Dendritic cell treated with granulocyte-macrophage colony-stimulating factor and Interleukin-4, amounts not matched to agents 40 ng/mL and 50 ng/mL, for 4 days (primary cell): ENCODE results near the gene PRDM10.
A peak's percentile ranks its signal among the peaks of the same experiment; 100 is the strongest.
"Not testable (repeated sequence)": the region's sequence is repeated elsewhere in the genome, so short reads cannot be mapped to it uniquely, and the experiment has no call there.

Source experiments
- H3K27ac Mint-ChIP-seq: one replicate; pipeline ENCODE4 v1.8.0; 2022; ENCODE audit warnings: mild to moderate bottlenecking, mixed read lengths
- H3K27me3 Mint-ChIP-seq: one replicate; pipeline ENCODE4 v1.8.0; 2022; ENCODE audit warnings: mild to moderate bottlenecking, mixed read lengths
- H3K36me3 Mint-ChIP-seq: one replicate; pipeline ENCODE4 v1.8.0; 2022; ENCODE audit warnings: low read depth, mixed read lengths
- H3K4me1 Mint-ChIP-seq: one replicate; pipeline ENCODE4 v1.8.0; 2022; ENCODE audit warnings: low read depth, mixed read lengths
- H3K4me3 Mint-ChIP-seq: one replicate; pipeline ENCODE4 v1.8.0; 2022; ENCODE audit warnings: mild to moderate bottlenecking, moderate library complexity, mixed read lengths
- H3K9me3 Mint-ChIP-seq: one replicate; pipeline ENCODE4 v1.8.0; 2022; ENCODE audit warnings: mixed read lengths
- intact Hi-C: fragments of 100-400 bp; cut with micrococcal nuclease; formaldehyde crosslinking; loops from one replicate; pipeline ENCODE4 v1.15.0; 2022

Gene PRDM10

DNA sequence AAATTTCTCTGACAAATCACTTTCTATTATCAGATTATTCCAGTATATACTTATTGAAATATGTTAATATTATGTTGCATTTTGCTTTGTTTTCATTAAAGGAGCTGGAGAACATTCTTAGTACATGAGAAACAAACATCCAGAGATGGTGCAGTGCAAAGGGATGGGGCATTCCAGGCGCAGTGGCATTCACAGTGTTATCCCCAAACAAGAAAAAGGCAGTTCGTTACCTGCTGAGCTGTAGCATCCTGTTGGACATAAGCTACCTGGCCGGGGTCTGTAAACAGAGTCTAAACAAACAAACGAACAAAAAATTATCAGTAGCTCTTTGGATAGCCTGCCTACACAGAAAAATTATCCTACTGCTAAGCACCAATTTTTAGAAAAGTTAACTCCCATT lies 47.4 kb downstream of the PRDM10 start:
- H3K4me1 Mint-ChIP-seq, result peaks cover 17% of the 10 kb centered on the region
- H3K4me3 Mint-ChIP-seq, result no peak overlapping the region
- no peak overlapping the region for H3K27ac Mint-ChIP-seq
- no peaks in the 10 kb centered on the region for H3K27me3 Mint-ChIP-seq
- intact Hi-C loops, result no loop called here
- no peaks in the 10 kb centered on the region for H3K9me3 Mint-ChIP-seq
- peaks cover 22% of the 10 kb centered on the region for H3K36me3 Mint-ChIP-seq

DNA sequence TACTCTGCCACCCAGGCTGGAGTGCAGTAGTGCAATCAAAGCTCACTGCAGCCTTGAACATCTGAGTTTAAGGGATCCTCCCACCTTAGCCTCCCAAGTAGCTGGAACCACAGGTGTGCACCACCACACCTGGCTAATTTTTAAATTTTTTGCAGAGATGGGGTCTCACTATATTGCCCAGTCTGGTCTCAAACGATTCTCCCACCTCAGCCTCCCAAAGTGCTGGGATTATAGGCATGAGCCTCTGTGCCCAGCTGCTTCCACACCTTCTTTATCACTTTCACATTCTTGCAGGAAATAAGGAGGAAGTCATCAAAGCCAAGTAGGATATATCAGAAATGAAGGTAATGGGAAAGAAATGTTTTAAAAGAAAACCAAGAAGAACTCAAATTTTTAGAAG lies 47.9 kb downstream of the PRDM10 start:
- H3K27ac Mint-ChIP-seq, intact Hi-C loops, H3K27me3 Mint-ChIP-seq, H3K4me3 Mint-ChIP-seq, H3K9me3 Mint-ChIP-seq: not testable (repeated sequence)
- Mint-ChIP-seq H3K4me1 (peaks cover 21% of the 10 kb centered on the region), H3K36me3 (peaks cover 18% of the 10 kb centered on the region)

DNA sequence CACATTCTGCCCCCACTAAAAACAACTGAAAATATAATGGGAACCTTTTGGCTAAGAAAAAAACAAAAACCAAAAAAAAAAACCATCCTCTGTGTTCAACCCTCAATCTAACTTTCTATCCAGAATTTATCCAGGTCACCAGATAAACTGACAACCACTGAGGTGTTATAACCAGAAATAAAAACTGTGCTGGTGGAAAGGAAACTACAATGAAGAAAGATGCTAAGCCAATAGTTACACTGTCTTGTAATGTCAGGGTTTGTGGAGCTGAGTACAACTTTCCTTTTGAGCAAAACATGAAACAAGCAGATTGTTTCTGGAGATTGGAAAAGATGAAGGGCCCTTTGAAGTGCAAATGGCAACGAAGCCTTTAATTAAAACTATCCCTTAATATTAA lies 50.8 kb downstream of the PRDM10 start:
- intact Hi-C loops, result no loop called here
- Mint-ChIP-seq H3K27me3 (no peaks in the 10 kb centered on the region), H3K36me3 (peaks cover 23% of the 10 kb centered on the region), H3K4me3 (no peak overlapping the region), H3K4me1 (peaks cover 37% of the 10 kb centered on the region), H3K27ac (no peak overlapping the region), H3K9me3 (no peaks in the 10 kb centered on the region)

DNA sequence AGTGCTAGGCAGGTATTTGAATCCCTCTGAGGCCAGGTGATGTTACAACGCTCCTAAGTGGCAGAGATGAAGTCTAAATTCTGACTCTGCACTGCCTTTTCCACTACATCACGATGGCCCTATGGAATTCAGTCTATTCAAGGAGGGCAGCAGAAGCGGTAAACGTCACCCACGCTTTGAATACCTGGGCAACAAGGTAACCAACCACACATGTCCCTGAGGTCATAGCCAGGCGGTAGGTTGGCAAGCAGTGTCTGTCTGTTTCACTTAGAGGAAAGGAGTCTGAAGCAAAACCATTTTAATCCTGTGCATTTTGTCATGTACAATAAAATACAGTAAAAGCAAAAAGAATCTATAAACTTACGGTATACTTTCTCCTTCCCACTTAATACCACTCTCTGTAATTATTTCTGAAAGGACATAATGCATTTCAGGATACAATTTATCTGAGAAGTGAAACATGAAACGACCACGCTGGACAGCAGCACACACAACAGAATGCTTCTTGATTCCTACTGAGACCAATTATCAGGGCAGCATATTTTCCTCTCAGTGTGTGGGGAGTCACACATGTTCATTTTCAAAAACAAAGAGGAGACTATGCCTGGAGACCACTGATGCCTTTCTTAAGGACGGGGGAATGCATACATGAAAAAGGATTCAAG lies 51.3 kb downstream of the PRDM10 start:
- intact Hi-C loops, result no loop called here
- no peaks in the 10 kb centered on the region for H3K27me3 Mint-ChIP-seq
- H3K4me1 Mint-ChIP-seq, result peaks cover 40% of the 10 kb centered on the region

DNA sequence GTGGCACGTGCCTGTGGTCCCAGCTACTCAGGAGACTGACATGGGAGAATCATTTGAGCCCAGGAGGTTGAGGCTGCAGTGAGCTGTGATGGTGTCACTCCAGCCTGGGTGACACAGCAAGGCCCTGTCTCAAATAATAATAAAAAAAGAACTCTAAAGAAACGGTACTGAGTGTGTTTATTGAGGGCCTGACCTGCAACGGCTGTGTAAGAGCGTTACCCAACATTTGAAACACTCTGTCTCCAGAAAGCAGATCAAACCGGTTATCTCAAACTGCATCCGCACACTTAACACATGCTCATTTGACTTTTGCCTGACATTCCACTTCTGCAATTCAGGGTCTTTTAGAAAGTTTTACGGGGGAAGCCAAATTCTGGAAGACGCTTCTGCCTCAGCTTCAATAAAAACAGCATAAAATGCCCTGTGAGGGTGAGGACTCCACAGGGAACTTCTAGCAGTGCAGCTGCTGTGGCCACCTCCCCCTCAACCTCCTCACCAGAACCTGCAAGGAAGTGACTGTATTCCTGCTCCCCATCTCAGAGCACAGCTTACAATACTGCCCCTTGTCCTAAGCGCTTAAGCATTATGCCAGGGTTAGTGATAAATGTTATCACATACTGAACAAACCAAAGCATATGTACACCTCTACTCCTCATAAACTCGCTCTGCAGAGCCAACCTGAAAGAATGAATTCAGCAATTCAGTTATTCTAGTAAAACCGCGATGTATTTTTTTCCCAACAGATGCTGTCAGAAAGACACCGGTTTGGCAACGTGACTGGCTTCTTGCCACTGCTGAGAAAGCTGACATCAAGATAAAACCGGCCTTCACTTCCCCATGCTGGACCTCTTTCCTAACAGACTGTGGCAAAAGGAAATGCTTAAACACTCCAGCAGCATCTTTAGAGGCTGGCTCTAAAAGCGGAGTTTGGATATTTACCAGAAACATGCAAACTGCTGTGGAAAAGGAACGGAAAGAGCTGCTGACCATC lies 52.2 kb downstream of the PRDM10 start:
- peaks cover 45% of the 10 kb centered on the region for H3K4me1 Mint-ChIP-seq
- peak overlapping the region; percentile 14 for H3K4me3 Mint-ChIP-seq
- intact Hi-C loops, result no loop called here
- H3K27me3 Mint-ChIP-seq, result no peaks in the 10 kb centered on the region
- no peak overlapping the region for H3K27ac Mint-ChIP-seq
- H3K36me3 Mint-ChIP-seq, result peaks cover 29% of the 10 kb centered on the region
- no peaks in the 10 kb centered on the region for H3K9me3 Mint-ChIP-seq

More for the DNA sequence above, 51.3 kb downstream of the PRDM10 start:
- H3K36me3 Mint-ChIP-seq, result peaks cover 28% of the 10 kb centered on the region
- no peaks in the 10 kb centered on the region for H3K9me3 Mint-ChIP-seq
- no peak overlapping the region for H3K4me3 Mint-ChIP-seq
- H3K27ac Mint-ChIP-seq, result no peak overlapping the region

DNA sequence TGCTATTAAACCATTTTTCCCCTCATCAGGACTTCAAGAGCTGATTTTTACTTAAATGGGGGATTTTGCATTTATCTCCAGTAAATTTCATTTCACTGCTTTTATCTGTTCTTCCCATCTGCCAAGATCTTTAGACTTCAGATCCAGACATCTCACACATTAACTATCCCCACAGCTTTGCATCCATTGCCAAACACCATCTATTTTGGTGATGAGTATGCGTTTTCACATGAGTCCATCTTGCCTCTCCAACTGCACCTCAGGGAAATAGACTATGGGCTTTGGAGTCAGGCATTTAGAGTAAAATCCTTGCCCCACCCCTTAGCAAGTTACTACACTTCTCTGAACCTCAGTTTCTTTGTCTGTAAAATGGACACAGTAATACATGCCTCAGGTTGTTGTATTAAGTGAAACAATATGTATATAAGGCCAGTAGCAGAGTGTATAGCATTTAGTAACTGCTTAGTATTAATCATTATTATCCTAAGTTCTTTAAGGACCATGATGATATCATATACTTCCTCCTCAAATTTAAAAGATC lies 53.6 kb downstream of the PRDM10 start:
- Mint-ChIP-seq H3K27ac (no peak overlapping the region), H3K27me3 (no peaks in the 10 kb centered on the region), H3K4me1 (peaks cover 45% of the 10 kb centered on the region), H3K4me3 (no peak overlapping the region), H3K36me3 (peaks cover 43% of the 10 kb centered on the region), H3K9me3 (no peaks in the 10 kb centered on the region)
- intact Hi-C loops, result no loop called here

DNA sequence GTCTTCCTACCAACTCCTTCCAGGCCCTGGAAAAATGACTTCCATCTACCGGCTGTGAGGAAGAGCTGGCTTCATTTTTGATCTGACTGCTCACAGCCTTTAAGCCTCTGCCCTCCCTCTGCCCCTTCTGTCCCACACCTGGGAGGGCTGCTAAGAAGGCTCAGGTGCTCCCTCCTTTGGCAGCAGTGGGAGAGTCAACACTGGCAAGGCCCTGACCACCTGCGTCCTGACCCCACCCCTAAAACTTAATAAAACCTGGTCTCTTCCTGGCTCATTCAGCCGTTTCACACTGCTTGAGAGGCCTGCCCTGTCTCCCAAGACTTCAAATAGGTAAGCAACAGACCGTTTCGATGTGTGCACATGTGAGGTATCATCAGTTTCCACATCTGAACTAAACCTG lies 55.2 kb downstream of the PRDM10 start:
- no peaks in the 10 kb centered on the region for H3K9me3 Mint-ChIP-seq
- peaks cover 49% of the 10 kb centered on the region for H3K36me3 Mint-ChIP-seq
- no peak overlapping the region for H3K27ac Mint-ChIP-seq
- H3K4me1 Mint-ChIP-seq, result peaks cover 45% of the 10 kb centered on the region
- H3K27me3 Mint-ChIP-seq, result no peaks in the 10 kb centered on the region
- intact Hi-C loops, result no loop called here
- H3K4me3 Mint-ChIP-seq, result no peak overlapping the region

DNA sequence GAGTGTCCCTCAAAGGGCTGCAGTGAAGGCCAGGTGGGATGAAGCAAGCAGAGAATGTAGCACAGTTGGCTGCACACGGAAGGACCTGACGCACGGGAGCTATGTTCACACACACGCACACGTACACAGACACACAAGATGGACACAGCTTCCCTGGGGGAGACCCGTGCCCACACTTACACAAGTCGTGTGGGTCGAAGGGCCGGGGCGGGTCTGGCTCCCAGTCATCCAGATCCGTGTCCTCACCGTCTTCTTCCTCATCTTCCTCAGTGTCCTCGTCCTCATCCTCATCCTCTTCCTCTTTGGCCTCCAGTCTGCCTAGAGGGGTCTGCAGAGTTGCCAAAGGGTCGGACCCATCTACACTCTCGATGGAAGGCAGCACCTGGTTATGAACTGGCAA lies 55.7 kb downstream of the PRDM10 start:
- no peaks in the 10 kb centered on the region for H3K9me3 Mint-ChIP-seq
- peaks cover 45% of the 10 kb centered on the region for H3K4me1 Mint-ChIP-seq
- no peak overlapping the region for H3K4me3 Mint-ChIP-seq
- peaks cover 55% of the 10 kb centered on the region for H3K36me3 Mint-ChIP-seq
- intact Hi-C loops, result no loop called here
- no peak overlapping the region for H3K27ac Mint-ChIP-seq
- no peaks in the 10 kb centered on the region for H3K27me3 Mint-ChIP-seq

DNA sequence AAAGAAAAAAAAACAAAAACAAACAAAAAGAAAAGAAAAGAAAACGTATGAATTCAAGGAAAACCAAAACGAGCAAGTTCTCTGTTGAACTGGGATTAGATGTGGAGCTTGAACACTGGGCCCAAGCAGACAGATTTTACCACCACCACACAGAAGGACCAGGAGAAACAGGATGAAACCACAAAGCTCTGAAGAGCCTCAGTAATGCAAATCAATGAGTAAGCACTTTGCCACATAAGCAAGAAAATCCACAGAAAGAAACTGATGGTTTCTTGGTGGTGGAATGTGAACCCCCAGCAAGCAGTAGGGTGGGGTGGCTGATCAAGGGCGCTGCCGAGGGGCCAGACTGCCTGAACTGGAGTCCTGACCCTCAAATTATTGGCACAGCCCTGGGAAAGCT lies 56.4 kb downstream of the PRDM10 start:
- Mint-ChIP-seq H3K4me3 (no peak overlapping the region), H3K9me3 (no peaks in the 10 kb centered on the region), H3K27ac (no peak overlapping the region), H3K27me3 (no peaks in the 10 kb centered on the region), H3K4me1 (peaks cover 39% of the 10 kb centered on the region), H3K36me3 (peaks cover 62% of the 10 kb centered on the region)
- intact Hi-C loops, result no loop called here

DNA sequence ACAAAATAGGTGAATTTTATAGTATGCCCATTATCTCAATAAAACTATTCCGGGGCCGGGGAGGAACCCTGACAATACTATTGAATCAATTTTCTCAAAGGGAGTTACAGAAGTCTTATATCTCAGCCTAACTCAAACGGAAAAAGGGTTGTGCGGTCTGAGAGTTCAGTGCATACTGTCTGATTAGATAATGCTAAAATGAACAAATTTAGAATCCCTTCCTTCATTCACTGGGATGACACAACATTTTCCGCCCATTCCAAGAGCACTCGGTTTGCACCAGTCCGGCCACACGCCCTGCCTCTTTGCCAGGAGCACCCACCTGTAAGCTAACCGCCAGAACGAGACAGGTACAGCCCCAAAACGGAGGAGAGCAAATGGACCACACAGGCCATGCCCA lies 57.3 kb downstream of the PRDM10 start:
- Mint-ChIP-seq H3K27me3 (no peaks in the 10 kb centered on the region), H3K4me1 (peaks cover 30% of the 10 kb centered on the region), H3K4me3 (no peak overlapping the region), H3K36me3 (peaks cover 67% of the 10 kb centered on the region), H3K27ac (no peak overlapping the region), H3K9me3 (no peaks in the 10 kb centered on the region)
- intact Hi-C loops, result no loop called here

DNA sequence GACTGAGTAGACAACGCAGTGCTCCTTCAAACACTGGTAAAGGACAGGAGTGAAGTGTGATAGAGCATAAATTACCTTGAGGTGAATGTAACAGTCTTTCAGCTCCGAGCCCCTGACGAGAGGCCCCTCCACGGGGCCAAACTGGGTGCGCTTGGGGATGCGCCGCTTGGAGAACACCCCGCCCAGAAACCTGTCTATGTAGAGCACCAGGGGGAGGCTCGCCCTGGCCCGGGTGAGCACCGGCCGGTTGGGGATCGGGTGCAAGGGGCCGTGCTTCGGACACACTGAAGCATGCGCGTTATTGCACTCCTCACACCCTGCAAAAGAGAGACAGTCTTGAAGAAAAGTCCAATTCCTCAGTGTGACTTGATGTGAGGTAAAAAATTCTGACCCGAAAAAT lies 57.9 kb downstream of the PRDM10 start:
- H3K36me3 Mint-ChIP-seq, result peaks cover 68% of the 10 kb centered on the region

DNA sequence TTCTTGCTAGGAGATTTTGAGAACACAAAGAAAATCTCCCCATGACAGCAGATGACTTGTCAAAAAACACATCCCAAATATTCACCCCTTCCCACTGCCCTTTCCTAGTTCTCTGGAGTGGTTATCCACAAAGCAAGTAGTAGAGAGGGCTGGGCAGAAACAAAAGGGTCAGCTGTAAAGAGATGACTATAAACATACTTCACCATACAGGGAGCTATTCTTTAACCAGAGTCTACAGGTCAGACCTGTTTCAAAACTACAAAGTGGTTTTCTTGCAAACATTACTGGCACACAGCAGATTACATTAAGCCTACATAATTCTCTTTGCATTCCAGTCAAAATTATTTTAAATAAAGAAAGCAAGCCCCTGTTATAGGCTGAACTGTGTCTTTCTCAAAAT lies 59.6 kb downstream of the PRDM10 start:
- no peaks in the 10 kb centered on the region for H3K27me3 Mint-ChIP-seq
- H3K27ac Mint-ChIP-seq, result no peak overlapping the region
- H3K4me1 Mint-ChIP-seq, result peaks cover 9% of the 10 kb centered on the region
- H3K4me3 Mint-ChIP-seq, result no peak overlapping the region
- H3K36me3 Mint-ChIP-seq, result peaks cover 79% of the 10 kb centered on the region
- intact Hi-C loops, result no loop called here
- H3K9me3 Mint-ChIP-seq, result no peaks in the 10 kb centered on the region

More for the DNA sequence above, 57.9 kb downstream of the PRDM10 start:
- intact Hi-C loops, result no loop called here
- Mint-ChIP-seq H3K9me3 (no peaks in the 10 kb centered on the region), H3K4me3 (no peak overlapping the region), H3K27me3 (no peaks in the 10 kb centered on the region), H3K27ac (no peak overlapping the region), H3K4me1 (peaks cover 24% of the 10 kb centered on the region)

DNA sequence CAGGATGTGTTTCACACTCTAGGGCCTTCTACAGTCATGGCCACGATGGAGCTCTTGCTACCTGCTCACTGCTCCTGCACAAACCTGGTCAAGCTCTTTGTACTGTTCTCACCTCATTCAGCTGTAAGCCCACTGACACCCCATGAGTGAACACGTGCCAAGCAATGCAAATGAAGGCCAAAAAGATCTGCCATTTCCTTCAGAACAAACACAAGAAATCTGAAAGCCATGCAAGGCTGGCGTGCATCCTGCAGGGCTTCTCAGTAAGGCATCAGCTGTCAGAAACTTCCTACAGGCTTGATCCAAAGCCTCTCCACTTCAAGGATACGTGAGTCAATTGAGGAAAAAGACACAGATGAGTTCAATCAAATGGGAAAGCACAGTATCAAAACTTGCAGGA lies 63.1 kb downstream of the PRDM10 start:
- H3K9me3 Mint-ChIP-seq, result no peaks in the 10 kb centered on the region
- H3K27ac Mint-ChIP-seq, result no peak overlapping the region
- H3K4me1 Mint-ChIP-seq, result no peaks in the 10 kb centered on the region
- intact Hi-C loops, result loop anchor here (10.0 kb wide), 1 partner anchor 45 kb away; no protein-coding TSS in a partner anchor
- no peak overlapping the region for H3K4me3 Mint-ChIP-seq
- H3K27me3 Mint-ChIP-seq, result no peaks in the 10 kb centered on the region
- peaks cover 56% of the 10 kb centered on the region for H3K36me3 Mint-ChIP-seq

DNA sequence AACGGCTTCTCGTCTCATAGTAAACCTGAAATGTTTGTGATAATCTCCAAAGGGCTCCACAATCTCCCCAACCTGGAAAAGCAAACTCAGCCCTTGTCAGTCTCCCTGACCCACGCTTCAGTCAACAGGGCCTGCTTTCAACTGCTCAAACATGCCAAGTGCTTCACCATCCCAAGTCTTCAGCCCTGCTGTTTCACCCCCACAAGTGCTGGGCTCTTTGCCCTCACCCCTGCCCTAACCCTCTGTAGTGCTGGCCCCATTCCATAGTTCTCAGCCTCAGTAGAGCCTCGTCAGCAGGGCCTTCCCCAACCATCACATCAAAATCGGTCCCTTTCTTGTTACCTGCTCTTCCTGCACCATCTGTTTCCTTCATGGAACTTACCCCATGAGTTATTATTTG lies 63.9 kb downstream of the PRDM10 start:
- Mint-ChIP-seq H3K4me3 (no peak overlapping the region), H3K4me1 (no peaks in the 10 kb centered on the region), H3K36me3 (peaks cover 58% of the 10 kb centered on the region), H3K9me3 (no peaks in the 10 kb centered on the region), H3K27ac (no peak overlapping the region), H3K27me3 (no peaks in the 10 kb centered on the region)
- intact Hi-C loops, result loop anchor here (10.0 kb wide), 1 partner anchor 46 kb away; no protein-coding TSS in a partner anchor
